Esophagus squamous epithelium (tissue), 5 donors: ENCODE data around the gene GALNTL6. TPM values are rescaled to one million over a fixed set of nuclear protein-coding genes. Genes with fewer than 3 reads are reported as not detected.

ENCODE experiments used
- DNase-seq: peaks from one replicate; lab custom pipeline; 2025; lab: John Stamatoyannopoulos, UW
- H3K27ac ChIP-seq, 4 donors: fragments of 200-600 bp; sonication (generic); one replicate each; pipeline ENCODE4 v1.5.1; 2016 to 2019; ENCODE audit warnings: mild to moderate bottlenecking in 1 of 4
- H3K27me3 ChIP-seq, 4 donors: fragments of 200-600 bp; sonication (generic); 1 replicate in 3 of 4; 2 replicates in 1 of 4; pipeline versions ENCODE4 v1.5.1 to v1.6.0; 2017 to 2021; ENCODE audit warnings: antibody characterized with exemption in 1 of 4
- H3K36me3 ChIP-seq, 3 donors: fragments of 200-600 bp; sonication (generic); one replicate each; pipeline ENCODE4 v1.5.1; 2016 to 2019
- H3K4me1 ChIP-seq, 3 donors: fragments of 200-600 bp; sonication (generic); one replicate each; pipeline ENCODE4 v1.5.1; 2017 to 2019
- H3K4me3 ChIP-seq, 4 donors: fragments of 200-600 bp; sonication (generic); 1 replicate in 3 of 4; 2 replicates in 1 of 4; pipeline ENCODE4 v1.5.1; 2016 to 2019; ENCODE audit warnings: mild to moderate bottlenecking in 2 of 4, moderate library complexity in 1 of 4
- H3K9me3 ChIP-seq, 3 donors: fragments of 200-600 bp; sonication (generic); one replicate each; pipeline ENCODE4 v1.5.1; 2016 to 2019
- POLR2A ChIP-seq, 4 donors: fragments of 450-650 bp; IDR thresholded peaks; one replicate each; pipeline ENCODE4 v1.6.1; 2017; ENCODE audit warnings: antibody characterized with exemption in 4 of 4, mild to moderate bottlenecking in 4 of 4, moderate library complexity in 3 of 4
- WGBS, 2 donors: methylation state at CpG; one replicate each; pipeline ENCODE4 v1.1.5; 2018; 5-methylcytosine and 5-hydroxymethylcytosine counted together
- intact Hi-C: fragments of 100-400 bp; cut with DNase I; formaldehyde crosslinking; loops from one replicate; pipeline ENCODE4 v1.15.0; 2022
- total RNA-seq, 4 donors: library from RNA; depleted of rRNA; stranded (reverse); fragments of >200 nt; gene quantifications; one replicate each; pipeline ENCODE4 v1.1.0, GENCODE V29; 2016
- TF ChIP-seq, protein P1 (sequence below), 6 experiments: fragments of 450-650 bp in 4 of 6; fragments of 200-600 bp in 2 of 6; sonication (generic) in 2 of 6; IDR thresholded peaks; one replicate each; pipeline ENCODE4 v1.5.1; 2016 to 2019; ENCODE audit warnings: antibody characterized with exemption in 6 of 6, mild to moderate bottlenecking in 4 of 6, moderate library complexity in 4 of 6
- donor health status: DM: yes; HTN: yes; CAD: no.

Gene GALNTL6
- total RNA-seq, 4 donors from 2014 or later = 0.12 TPM; not detected in 3

DNA sequence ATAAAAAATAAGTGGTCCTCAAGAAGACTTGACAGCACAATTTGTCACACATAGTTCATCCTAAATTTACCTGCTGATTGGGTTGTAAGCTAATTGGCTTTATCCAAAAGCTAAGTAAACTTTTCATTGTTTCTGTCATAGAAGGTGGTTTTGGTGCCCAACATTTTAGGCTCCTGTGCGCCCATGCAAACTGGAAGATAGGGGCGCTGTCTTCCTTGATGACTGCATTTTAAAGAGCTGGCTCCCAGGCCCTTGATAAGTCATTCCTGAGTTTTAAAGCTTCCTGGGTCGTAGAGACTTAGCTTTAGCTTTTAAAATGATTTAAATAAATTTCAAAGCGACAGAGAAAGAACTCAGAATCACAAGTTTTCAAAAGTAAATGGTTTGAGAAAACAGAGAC lies 730.0 kb downstream of the GALNTL6 start:
- H3K27ac ChIP-seq = no peak overlapping the region
- no peak overlapping the region for H3K4me3 ChIP-seq
- no peaks in the 10 kb centered on the region for H3K36me3 ChIP-seq
- no peaks in the 10 kb centered on the region for H3K27me3 ChIP-seq
- intact Hi-C loops = no loop called here
- DNase-seq = no peak
- TF ChIP-seq, protein P1, sequence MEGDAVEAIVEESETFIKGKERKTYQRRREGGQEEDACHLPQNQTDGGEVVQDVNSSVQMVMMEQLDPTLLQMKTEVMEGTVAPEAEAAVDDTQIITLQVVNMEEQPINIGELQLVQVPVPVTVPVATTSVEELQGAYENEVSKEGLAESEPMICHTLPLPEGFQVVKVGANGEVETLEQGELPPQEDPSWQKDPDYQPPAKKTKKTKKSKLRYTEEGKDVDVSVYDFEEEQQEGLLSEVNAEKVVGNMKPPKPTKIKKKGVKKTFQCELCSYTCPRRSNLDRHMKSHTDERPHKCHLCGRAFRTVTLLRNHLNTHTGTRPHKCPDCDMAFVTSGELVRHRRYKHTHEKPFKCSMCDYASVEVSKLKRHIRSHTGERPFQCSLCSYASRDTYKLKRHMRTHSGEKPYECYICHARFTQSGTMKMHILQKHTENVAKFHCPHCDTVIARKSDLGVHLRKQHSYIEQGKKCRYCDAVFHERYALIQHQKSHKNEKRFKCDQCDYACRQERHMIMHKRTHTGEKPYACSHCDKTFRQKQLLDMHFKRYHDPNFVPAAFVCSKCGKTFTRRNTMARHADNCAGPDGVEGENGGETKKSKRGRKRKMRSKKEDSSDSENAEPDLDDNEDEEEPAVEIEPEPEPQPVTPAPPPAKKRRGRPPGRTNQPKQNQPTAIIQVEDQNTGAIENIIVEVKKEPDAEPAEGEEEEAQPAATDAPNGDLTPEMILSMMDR (IDR thresholded peaks at IDR 0.05) = no peak
- no peak for TF ChIP-seq POLR2A (IDR thresholded peaks at IDR 0.05)
- no peaks in the 10 kb centered on the region for H3K9me3 ChIP-seq
- H3K4me1 ChIP-seq = no peaks in the 10 kb centered on the region
- 72 to 74% methylated on average over 4 of the region's 4 CpGs for WGBS, 2 donors

GRCh38 chr4:172546782-172547181 lies 733.6 kb downstream of the GALNTL6 start:
- no peak overlapping the region for H3K27ac ChIP-seq
- no peak overlapping the region for H3K4me3 ChIP-seq
- no peak for TF ChIP-seq POLR2A (IDR thresholded peaks at IDR 0.05)
- TF ChIP-seq, protein P1 (IDR thresholded peaks at IDR 0.05) = no peak
- no peaks in the 10 kb centered on the region for H3K27me3 ChIP-seq
- no peaks in the 10 kb centered on the region for H3K9me3 ChIP-seq
- H3K36me3 ChIP-seq = no peaks in the 10 kb centered on the region
- 47 to 72% methylated on average over 7 of the region's 7 CpGs for WGBS, 2 donors
- DNase-seq = no peak
- intact Hi-C loops = no loop called here
- no peaks in the 10 kb centered on the region for H3K4me1 ChIP-seq

DNA sequence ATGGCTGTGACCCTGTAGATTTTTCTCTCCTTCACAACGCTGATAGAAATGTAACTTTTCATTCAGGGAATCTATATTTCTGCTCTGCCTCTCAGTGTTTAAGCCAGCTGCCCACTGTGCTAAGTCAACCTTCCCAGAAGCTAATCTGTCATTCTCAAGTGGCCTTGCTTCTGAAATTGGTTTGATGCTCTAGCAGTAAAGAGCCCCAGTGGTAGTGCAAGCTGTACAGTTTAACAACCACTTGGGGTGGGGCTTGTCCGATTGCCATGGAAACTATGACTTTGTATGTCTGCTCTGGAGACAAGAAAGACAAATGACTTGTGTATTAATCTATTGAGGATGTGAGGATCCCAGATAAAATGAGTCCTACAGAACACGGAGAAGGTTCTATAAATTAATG lies 734.5 kb downstream of the GALNTL6 start:
- H3K4me1 ChIP-seq = no peaks in the 10 kb centered on the region
- intact Hi-C loops = no loop called here
- H3K4me3 ChIP-seq = no peak overlapping the region
- TF ChIP-seq POLR2A (IDR thresholded peaks at IDR 0.05) = no peak
- TF ChIP-seq, protein P1 (IDR thresholded peaks at IDR 0.05) = no peak
- no peak for DNase-seq
- no peaks in the 10 kb centered on the region for H3K36me3 ChIP-seq
- H3K27me3 ChIP-seq = no peaks in the 10 kb centered on the region
- 75 to 82% methylated on average over 3 of the region's 3 CpGs for WGBS, 2 donors
- no peaks in the 10 kb centered on the region for H3K9me3 ChIP-seq
- H3K27ac ChIP-seq = no peak overlapping the region

- H3K36me3 ChIP-seq = no peaks in the 10 kb centered on the region
- no peaks in the 10 kb centered on the region for H3K9me3 ChIP-seq
- no peaks in the 10 kb centered on the region for H3K27me3 ChIP-seq
- intact Hi-C loops = no loop called here
- 57 to 64% methylated on average over 1 of the region's 1 CpG for WGBS, 2 donors
- no peak overlapping the region for H3K4me3 ChIP-seq
- TF ChIP-seq, protein P1 (IDR thresholded peaks at IDR 0.05) = no peak
- no peak for TF ChIP-seq POLR2A (IDR thresholded peaks at IDR 0.05)
- no peak for DNase-seq
- no peak overlapping the region for H3K27ac ChIP-seq
- no peaks in the 10 kb centered on the region for H3K4me1 ChIP-seq
These were observed 740.0 kb downstream of the GALNTL6 start for GRCh38 chr4:172553216-172553615.

GRCh38 chr4:172554588-172554987 lies 741.4 kb downstream of the GALNTL6 start:
- Histone ChIP-seq H3K36me3 (no peaks in the 10 kb centered on the region), H3K9me3 (no peaks in the 10 kb centered on the region), H3K4me3 (no peak overlapping the region), H3K27ac (no peak overlapping the region), H3K27me3 (no peaks in the 10 kb centered on the region), H3K4me1 (no peaks in the 10 kb centered on the region)
- TF ChIP-seq, protein P1 (IDR thresholded peaks at IDR 0.05) = no peak
- no peak for TF ChIP-seq POLR2A (IDR thresholded peaks at IDR 0.05)
- 94% methylated on average over 4 of the region's 4 CpGs for WGBS, 2 donors
- intact Hi-C loops = no loop called here
- DNase-seq = no peak
